HG02571 (cell line): ENCODE data around the gene TMEM269.

Source experiments
- ATAC-seq: cut with Tn5 transposase; IDR thresholded peaks from one replicate; pipeline ENCODE4 v1.9.1; 2021; ENCODE audit warnings: mild to moderate bottlenecking, moderate library complexity; ENCODE audit not compliant: unreplicated experiment

The TMEM269 gene

DNA sequence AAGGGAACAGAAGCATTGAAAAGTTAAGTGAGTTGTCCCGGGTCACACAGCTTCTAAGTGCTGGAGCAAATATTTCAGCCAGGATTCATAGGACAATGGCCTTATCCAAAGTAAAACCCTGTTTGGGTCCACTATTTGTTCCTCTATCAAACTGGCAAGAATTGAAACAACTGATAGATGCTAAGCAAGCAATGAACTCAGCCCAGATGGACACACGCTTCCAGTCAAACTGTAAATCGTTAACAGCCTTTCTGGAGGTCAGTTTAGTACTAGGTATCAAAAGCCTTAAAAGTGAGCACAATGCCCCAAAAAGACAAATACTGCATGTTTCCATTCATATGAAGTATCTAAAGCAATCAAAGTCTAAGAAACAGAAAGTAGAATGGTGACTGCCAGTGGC, 33.2 kb downstream of the TMEM269 start:
- ATAC-seq = no peak

DNA sequence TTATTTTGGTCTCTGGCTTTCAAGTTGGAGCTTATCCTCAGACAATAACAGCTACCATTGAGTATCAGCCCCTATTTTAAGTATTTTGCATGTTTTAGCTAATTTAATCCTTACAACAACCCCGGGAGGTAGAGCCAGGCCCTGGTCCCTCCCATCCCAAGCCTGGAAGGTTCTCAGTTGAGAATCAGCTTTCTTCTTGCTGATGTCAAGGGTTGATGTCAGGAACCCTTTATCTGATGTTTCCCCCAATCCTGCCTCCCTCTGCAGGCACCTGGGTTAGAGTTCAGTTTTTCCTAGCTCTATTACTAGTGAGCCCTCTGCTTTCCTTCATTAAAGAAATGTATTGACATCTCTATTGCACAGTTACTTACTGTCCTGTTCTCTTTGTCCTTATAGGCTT, 36.0 kb downstream of the TMEM269 start:
- ATAC-seq = no peak

DNA sequence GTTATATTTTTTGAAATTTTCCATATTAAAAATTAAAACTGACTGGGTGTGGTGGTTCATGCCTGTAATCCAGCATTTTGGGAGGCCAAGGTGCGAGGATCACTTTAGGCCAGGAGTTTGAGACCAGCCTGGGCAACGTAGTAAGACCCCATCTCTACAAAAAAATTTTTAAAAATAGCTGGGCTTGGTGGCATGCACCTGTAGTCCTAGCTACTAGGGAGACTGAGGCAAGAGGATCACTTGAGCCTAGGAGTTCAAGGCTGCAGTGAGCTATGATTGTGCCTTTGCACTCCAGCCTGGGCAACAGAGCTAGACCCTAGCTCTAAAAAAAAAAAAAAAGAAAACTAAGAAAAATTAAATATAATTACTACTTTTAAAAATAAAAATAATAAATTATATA, 36.9 kb downstream of the TMEM269 start:
- no peak for ATAC-seq

DNA sequence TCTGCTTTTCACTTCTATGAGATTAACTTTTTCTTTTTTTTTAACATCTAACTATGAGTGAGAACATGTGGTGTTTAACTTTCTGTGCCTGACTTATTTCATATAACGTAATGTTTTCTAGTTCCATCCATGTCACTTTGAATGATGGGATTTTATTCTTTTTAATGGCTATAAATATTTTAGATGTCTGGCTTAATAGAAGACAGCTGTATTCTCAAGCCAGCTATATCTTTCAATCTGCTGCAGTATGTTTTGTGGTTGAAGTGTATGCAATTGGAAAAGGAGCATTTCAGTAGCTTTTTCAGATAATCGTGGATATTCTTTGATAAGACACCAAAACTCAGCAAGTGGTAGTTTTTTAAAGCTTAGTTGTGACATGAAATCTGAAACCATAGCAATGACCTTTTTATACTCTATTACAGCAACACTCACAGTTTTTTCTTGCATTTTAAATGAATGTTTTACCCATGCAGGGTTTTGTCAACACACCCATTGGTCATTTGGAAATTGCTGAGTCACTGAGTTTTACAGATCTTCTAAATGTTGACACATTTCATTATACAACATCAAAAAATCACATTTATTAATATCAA, 38.1 kb downstream of the TMEM269 start:
- no peak for ATAC-seq

DNA sequence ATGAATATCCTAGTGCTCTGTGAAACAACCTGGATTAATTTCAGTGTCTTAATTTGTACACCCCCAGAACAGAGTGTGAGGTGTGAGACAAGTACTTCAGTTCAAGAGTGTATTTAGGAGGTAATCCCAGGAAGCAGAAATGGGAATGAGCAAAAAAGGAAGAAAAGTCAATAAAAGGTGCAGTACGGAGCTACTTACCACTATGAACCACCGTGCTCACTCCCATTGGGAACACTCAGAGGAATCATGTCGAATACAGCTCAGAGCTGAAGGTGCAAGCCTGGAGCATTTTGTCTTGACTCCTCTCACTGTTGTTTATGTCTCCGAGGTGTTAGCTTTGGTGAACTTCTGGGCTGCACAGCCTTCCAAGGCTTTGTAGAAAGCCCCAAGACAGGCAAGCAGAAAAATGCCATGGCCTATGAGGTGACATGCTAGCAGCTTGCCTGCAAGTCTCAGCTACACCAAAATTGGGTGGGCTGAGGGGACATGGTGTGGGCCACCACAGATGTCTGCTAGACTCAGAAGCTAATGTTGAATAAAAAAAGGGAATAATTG, 39.8 kb downstream of the TMEM269 start:
- ATAC-seq = no peak

DNA sequence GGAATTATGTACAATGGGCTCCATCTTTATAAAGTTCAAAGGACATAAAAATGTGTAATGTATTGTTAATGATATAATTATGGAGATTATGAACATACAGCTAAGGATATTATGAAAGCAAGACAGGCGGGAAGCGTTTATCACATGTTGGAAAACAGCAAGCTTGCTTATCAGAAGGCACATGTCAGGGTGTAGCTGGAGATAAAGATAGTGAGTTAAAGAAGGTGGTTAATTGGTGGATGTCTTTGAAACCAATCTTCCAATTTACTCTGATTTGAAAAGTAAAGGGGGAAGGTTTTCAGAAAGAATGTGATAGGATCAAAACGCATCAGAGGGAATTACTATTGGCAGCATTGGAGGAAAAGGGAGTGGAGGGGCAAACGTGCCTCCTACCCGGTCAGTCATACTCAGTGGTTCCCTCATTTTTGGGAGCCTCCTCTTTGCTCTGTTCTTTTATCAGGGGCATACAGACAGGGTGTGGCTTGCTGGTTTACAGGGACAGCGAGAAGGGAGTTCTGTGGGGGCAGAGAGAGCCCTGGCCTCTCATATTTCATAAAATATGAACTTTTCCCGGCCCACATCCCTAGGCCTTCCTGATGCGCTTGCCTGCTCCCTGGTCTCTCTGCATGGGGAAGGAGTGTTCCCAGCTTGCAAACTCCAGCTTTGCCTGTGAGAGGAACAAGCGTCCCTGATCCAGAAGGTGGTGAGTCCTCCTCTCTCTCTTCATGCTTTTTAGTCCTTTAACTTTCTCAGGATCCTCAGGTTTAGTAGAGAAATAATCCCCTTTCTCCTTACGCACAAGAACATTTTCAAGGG, 40.5 kb downstream of the TMEM269 start:
- no peak for ATAC-seq

DNA sequence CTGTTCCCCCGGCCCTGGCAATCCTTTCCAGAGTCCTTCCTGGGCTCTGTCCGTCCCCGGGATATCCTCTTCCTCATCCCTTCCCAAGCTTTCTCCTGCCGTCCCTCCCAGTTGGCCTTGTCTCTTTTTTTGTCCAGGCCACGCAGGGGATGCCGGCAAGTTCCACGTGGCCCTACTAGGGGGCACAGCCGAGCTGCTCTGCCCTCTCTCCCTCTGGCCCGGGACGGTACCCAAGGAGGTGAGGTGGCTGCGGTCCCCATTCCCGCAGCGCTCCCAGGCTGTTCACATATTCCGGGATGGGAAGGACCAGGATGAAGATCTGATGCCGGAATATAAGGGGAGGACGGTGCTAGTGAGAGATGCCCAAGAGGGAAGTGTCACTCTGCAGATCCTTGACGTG, 45.8 kb downstream of the TMEM269 start:
- no peak for ATAC-seq

DNA sequence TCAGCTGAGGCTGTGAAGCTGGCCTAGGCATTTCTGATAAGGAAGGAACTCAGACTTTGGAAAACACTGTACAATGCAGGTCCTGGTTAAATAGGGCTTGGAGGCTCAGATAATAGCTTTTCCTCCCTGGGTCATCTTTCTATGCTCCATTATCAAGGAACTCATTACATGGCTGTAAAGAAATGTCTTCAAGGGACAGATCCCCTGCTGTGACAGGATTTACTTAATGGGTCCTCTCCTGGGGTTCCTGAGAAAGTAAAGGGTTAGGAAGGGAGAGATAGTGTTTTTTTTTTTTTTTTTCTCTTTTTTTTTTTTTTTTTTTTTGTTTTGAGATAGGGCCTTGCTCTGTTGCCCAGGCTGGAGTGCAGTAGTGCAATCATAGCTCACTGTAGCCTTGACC, 46.5 kb downstream of the TMEM269 start:
- ATAC-seq = no peak

DNA sequence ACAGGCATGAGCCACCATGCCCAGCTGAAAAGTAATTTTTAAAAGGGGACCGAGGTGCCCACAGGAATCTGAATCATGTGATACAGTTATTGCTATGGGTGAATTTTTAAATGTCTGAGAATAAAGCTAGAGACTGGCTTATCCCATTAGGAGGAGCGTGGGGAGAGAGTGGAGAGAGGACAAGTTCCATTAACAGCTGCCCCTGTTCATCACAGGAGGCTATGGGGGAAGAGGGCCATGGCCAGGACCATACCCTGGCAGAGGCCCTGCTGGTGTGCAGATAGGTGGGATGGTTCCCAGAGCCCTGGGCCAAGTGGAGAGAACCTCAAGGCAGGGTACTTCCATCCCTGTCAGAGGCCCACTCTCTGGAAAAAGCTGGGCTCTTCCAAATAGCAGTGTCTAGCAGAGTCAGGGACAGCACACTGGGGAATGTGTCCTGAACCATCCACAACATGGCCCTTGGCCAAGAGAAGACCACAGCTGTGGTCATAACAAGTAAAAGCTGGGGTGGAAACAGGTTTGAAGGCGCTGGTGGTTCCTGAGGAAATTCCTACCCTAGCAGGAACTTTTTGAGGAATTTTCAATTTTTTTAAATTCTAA, 48.0 kb downstream of the TMEM269 start:
- ATAC-seq = no peak

DNA sequence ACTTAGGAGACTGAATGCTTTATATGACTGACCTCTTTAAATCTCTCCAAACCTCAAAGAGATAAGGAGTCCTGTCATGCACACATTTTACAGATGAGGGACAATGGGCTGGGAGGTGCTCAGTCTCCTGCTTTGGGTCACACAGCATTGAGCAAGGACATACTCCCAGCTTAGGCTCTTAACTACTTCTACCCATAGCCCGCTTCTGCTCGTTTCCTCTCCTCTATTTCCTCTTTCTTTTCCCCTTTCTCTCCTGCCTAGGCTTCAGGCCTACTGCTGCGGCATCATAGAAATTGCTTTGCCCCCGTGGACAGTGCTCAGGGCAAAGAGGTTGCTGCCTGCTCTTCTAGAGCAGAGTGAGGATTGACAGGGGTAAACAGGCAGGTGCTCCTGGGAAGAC, 49.2 kb downstream of the TMEM269 start:
- ATAC-seq = no peak

DNA sequence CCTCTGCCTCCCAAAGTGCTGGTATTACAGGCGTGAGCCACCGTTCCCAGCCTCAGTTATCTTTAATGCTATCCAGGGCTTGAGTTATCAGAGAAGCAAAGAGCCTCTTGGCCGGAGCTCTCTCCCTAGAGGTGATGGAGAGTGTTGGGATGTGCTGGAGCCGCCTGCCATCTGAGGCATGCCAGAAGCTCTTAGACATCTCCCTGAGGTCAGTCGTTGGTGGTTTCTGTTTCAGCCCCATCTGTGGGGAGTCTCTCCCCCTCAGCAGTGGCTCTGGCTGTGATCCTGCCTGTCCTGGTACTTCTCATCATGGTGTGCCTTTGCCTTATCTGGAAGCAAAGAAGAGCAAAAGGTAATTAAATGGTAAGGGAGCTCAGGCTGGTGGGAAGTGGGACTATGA, 50.0 kb downstream of the TMEM269 start:
- ATAC-seq = no peak

DNA sequence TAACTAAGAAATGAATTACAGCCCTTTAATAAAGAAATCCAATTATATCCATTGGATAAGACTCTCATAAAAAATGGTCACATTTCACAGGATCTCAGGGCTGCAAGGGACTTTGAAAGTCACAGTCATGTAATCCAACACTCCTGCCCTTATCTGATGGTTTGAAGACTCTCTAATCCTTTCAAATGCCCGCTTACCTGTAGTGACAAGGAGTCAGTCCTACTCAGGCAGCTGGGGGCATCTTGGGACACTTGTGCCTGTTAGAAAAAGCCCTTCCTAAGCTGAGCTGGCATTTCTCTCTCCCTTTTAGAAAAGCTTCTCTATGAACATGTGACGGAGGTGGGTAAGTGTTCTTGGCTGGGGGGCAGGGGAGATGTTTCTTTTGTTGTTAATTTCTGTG, 50.6 kb downstream of the TMEM269 start:
- no peak for ATAC-seq

DNA sequence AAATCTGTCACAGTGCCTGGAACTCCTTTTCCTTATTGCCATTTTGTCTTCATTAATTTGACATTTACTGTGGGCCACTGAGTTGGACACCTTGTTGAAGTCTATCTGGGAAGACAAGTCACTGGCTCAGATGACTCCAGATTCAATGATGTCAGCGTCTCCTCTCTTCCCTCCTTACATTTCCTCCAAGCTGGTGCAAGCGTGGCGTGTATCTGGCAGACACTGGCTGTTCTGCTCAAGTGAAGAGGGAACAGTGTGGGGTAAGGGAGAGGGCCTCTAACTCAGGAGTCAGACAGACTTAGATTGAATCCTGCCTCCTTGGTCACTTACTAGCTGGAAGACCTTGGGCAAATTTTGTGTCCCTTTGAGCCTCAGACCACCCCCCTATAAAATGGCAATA, 52.9 kb downstream of the TMEM269 start:
- ATAC-seq = no peak

DNA sequence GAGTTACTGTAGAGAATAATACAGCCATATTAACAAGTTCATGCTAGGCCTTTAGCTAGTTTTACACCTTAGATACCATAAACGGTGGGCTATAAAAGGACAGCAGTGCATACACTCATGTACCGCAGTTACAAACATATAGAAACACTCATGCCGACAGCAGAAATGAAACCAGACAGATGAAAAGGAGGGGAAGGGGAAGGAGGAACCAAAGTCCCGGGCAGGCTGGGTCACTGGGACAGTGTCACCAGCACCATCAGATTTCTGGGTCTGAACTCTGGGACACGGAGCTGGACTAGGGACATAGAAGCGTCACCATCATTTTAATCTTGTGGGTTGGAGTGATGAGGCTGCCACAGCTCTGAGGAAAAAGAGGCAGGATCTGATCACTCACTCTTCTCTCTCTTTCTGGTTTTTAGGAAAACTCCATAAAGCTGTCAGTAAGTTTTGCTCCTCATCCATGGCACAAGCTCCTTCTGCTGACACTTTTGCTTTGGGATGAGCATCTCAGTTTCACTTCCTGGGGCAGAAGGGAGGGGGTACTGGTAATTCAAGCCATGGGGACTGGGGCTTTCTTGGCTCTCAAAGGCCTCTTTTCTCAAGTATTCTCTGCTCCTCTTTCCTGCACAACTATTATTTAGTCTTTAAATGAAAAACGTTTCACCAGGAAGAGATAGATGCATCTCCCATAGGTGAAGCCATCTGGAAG, 53.8 kb downstream of the TMEM269 start:
- ATAC-seq = no peak

DNA sequence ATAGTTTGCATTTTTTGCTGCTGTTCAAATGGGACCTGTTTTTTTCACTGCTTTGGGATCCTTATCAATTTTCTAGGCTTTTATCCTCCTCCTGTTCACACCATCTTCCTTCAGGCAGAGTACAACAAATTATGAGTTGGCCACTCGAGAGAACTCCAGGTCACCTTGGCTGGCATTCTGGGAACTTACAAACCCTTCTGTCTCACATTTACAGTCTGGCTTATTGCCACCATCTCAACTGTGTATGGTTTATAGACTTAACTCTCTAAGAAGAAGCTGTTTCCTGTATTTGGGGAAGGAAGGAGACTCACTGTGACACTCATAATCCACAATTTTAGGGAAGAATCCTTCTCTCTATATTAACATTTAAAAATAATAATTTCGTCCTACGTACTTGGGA, 56.2 kb downstream of the TMEM269 start:
- ATAC-seq = no peak

DNA sequence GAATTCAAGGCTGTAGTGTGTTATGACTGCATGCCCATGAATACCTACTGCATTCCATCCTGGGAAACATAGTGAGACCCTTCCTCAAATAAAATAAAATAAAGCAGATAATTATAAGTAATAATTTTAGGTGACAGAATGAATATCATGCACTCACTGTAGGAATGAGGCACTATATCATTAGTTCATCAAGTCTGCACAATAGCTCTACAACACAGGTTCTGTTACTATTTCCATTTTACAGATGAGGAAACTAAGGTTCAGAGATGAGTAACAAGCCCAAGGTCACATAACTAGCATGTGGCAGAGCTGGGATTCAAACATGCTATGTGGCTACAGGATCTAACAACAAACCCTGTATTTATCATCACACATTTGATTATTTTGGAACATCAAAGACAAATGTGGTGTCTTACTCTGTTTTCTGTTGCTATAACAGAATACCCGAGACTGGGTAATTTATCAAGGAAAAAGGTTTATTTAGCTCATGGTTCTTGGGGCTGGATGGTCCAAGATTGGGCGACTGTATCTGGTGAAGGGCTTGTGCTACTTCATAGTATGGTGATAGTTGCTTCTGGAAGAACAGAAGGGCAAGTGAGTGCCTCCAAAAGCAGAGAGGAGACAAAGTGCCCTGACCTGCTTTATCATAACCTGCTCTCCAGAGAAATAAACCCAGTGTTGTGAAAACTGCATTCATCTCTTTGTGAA, 56.8 kb downstream of the TMEM269 start:
- no peak for ATAC-seq

DNA sequence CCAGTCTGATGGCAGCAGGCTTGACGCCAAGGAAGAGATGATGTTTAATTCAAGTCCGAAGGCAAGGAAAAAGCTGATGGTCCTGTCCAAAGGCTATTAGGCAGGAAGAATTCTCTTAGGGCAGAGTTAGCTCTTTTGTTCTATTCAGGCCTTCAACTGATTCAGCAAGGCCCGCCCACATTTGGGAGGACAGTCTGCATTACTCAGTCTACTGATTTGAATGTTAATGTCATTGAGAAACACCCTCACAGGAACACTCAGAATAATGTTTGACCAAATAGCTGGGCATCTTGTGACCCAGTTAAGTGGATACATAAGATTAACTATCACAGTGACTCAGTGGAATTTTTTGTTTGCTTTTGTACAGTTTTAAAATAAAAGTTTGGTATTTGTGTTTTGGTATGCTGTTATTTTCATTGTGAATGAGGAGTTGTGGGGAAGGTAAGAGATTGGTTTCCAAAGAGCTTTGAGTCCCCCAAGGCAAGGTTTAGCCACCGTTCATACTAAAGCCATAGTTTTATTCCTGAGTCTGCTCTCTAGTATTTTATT, 59.9 kb downstream of the TMEM269 start:
- ATAC-seq = no peak

DNA sequence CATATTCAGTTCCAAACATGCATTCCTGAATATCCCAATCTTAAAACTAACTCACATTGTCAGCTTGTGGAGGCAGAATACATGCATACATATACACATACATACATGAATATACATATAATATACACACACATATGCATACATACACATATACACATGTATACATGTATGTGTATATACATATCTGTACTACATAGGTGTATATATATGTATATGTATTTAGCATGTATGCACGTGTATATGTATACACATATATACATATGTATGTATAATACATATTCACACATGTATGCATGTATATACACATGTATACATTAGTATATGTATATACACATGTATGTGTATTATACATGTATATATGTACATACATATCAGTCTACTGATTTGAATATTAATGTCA, 60.4 kb downstream of the TMEM269 start:
- no peak for ATAC-seq

DNA sequence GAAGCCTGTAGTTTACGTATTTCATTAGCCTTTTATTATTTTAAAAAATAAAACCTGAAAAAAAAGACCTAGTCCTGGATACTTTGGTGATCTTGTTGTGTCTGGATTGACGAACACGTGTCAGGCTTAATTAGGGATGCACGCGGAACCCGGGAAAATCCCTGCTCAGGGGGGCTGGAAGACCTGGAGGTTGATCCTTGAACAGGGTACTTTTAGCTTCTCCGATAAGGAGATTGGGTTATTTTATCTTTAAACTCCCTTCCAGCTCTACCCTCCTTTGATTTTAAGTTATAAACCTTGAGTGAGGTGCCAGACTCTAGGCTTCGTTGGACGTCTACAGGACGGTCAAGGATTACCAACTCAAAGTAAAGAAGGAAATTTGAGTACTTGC, 61.1 kb downstream of the TMEM269 start:
- ATAC-seq = peak; percentile 5

DNA sequence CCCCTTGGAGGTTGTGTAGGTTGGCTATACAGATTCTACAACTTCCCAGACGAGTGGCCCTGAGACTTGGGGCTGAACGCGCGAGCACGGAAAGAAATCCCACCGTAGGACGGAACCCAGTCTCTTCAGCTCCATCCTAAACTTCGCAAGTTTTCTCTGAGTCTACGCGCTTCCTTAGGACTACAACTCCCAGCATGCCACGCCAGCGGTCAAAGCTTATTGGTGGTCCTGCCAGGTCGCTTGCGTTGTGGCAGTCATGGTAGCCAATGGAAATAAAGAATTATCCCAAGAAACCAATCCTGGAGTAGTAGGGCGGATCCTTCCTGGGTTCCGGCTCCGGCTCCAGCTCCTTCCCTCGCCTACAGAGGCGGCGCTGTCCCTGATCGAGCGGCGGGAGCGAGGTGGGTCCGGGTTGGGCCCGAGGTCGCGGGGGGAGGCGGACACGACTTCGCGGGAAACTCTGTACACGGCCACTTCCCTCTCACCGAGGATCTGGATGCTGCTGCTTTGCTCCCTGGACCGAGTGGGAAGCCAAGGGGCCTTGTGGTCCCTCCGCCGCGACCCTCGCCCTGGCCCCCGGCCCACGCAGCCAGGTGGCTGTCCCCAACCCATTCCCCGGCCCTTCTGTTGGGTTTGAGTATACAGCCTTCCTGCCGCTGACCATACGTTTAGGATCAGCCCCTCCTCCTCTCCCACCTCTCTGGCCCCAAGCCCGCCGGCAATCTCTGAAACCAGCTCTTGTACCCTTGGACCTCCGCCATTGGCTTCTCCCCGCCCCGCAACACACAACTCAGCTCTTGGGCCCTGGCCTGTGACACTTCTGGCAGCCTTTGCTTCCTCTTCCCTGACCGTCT, 61.7 kb downstream of the TMEM269 start, which contains the start of gene ZNF691:
Gene ZNF691, plus strand, starts transcription at position 357 of the 854 bp plus-strand sequence. CDS start 3,046 bp downstream, outside the sequence.
- ATAC-seq = peak; percentile 93
